Transverse colon (tissue), 4 donors: Measurements from ENCODE around the gene NXPH2. TPM values are rescaled to one million over a fixed set of nuclear protein-coding genes. Genes with fewer than 3 reads are reported as not detected.

Experiments
- DNase-seq: peaks from one replicate; pipeline ENCODE4 v3.0.0-alpha.2; 2019
- H3K27ac ChIP-seq, 4 donors: fragments of 200-600 bp; sonication (generic); 2 replicates each; pipeline ENCODE4 v1.5.1; 2016 to 2018; ENCODE audit warnings: inconsistent platforms in 4 of 4
- H3K27me3 ChIP-seq: fragments of 200-600 bp; sonication (generic); 2 replicates; pipeline ENCODE4 v1.5.1; 2017; ENCODE audit warnings: inconsistent platforms
- H3K36me3 ChIP-seq, 4 donors: fragments of 200-600 bp; sonication (generic); 2 replicates each; pipeline ENCODE4 v1.5.1; 2017 to 2019; ENCODE audit warnings: inconsistent platforms in 4 of 4
- H3K4me1 ChIP-seq, 4 donors: fragments of 200-600 bp; sonication (generic); 2 replicates each; pipeline ENCODE4 v1.5.1; 2017 to 2020; ENCODE audit warnings: inconsistent platforms in 4 of 4
- H3K4me3 ChIP-seq, 4 donors: fragments of 200-600 bp; sonication (generic); 1 replicate in 1 of 4; 2 replicates in 3 of 4; pipeline versions ENCODE4 v1.5.1 to v1.6.1; 2017 to 2019; ENCODE audit warnings: inconsistent platforms in 4 of 4
- H3K9me3 ChIP-seq, 2 donors: fragments of 200-600 bp; sonication (generic); 2 replicates each; pipeline ENCODE4 v1.5.1; 2017 to 2019; ENCODE audit warnings: inconsistent platforms in 2 of 2
- EP300 ChIP-seq: sonication (generic); formaldehyde crosslinking; IDR thresholded peaks from one replicate; pipeline ENCODE4 v1.6.1; 2017; ENCODE audit warnings: antibody characterized with exemption, low read depth
- POLR2A ChIP-seq: fragments of 450-650 bp; IDR thresholded peaks from one replicate; pipeline ENCODE4 v1.6.1; 2016; ENCODE audit warnings: antibody characterized with exemption, mild to moderate bottlenecking, moderate library complexity
- POLR2AphosphoS5 ChIP-seq, 3 donors: sonication (generic); formaldehyde crosslinking; IDR thresholded peaks; one replicate each; pipeline ENCODE4 v1.6.1; 2016; ENCODE audit warnings: antibody characterized with exemption in 3 of 3
- WGBS, 2 donors: methylation state at CpG; one replicate each; pipeline ENCODE4 v1.1.5; 2018; ENCODE audit warnings: low coverage in 1 of 2; 5-methylcytosine and 5-hydroxymethylcytosine counted together
- in situ Hi-C, 4 donors: fragments of 200-750 bp; cut with MboI; loops; one replicate each; pipeline versions ENCODE4 v1.15.0 to v1.15.1; 2017; ENCODE audit warnings: low sequenced_read_pairs in 3 of 4, low pct_ligation_motif_present in 1 of 4, low pct_unique_long_range_greater_than_20kb in 1 of 4
- intact Hi-C: fragments of 100-400 bp; cut with DNase I; formaldehyde crosslinking; loops from one replicate; pipeline ENCODE4 v1.15.1; 2023; ENCODE audit warnings: low total_unique reads
- total RNA-seq, 4 donors: library from RNA; depleted of rRNA; stranded (reverse); fragments of >200 nt; gene quantifications; one replicate each; pipeline ENCODE4 v1.1.0, GENCODE V29; 2016
- TF ChIP-seq, protein P1 (sequence below), 5 experiments: fragments of 200-600 bp in 3 of 5; fragments of 450-650 bp in 2 of 5; sonication (generic) in 3 of 5; IDR thresholded peaks; 1 replicate in 2 of 5; 2 replicates in 3 of 5; pipeline ENCODE4 v1.5.1; 2016 to 2017; ENCODE audit warnings: antibody characterized with exemption in 5 of 5, inconsistent platforms in 3 of 5, mild to moderate bottlenecking in 2 of 5, moderate library complexity in 1 of 5

NXPH2 gene
- total RNA-seq, 4 donors from 2014 or later: not detected

- no peak for DNase-seq
- no peaks in the 10 kb centered on the region for H3K36me3 ChIP-seq
- no peak for TF ChIP-seq POLR2AphosphoS5 (IDR thresholded peaks at IDR 0.05)
- no peak for TF ChIP-seq EP300
- TF ChIP-seq POLR2A: no peak
- TF ChIP-seq, protein P1, sequence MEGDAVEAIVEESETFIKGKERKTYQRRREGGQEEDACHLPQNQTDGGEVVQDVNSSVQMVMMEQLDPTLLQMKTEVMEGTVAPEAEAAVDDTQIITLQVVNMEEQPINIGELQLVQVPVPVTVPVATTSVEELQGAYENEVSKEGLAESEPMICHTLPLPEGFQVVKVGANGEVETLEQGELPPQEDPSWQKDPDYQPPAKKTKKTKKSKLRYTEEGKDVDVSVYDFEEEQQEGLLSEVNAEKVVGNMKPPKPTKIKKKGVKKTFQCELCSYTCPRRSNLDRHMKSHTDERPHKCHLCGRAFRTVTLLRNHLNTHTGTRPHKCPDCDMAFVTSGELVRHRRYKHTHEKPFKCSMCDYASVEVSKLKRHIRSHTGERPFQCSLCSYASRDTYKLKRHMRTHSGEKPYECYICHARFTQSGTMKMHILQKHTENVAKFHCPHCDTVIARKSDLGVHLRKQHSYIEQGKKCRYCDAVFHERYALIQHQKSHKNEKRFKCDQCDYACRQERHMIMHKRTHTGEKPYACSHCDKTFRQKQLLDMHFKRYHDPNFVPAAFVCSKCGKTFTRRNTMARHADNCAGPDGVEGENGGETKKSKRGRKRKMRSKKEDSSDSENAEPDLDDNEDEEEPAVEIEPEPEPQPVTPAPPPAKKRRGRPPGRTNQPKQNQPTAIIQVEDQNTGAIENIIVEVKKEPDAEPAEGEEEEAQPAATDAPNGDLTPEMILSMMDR (IDR thresholded peaks at IDR 0.05): no peak
- H3K27ac ChIP-seq: no peak overlapping the region
- no peaks in the 10 kb centered on the region for H3K4me1 ChIP-seq
- H3K4me3 ChIP-seq: no peak overlapping the region
- H3K27me3 ChIP-seq: no peaks in the 10 kb centered on the region
- intact Hi-C loops: no loop called here
- in situ Hi-C loops: no loop called here
- H3K9me3 ChIP-seq: no peaks in the 10 kb centered on the region
Observed at GRCh38 chr2:138762533-138762932, 17.7 kb downstream of the NXPH2 start.

GRCh38 chr2:138760676-138761075 lies 19.5 kb downstream of the NXPH2 start:
- intact Hi-C loops: no loop called here
- in situ Hi-C loops: no loop called here
- H3K9me3 ChIP-seq: no peaks in the 10 kb centered on the region
- H3K27me3 ChIP-seq: no peaks in the 10 kb centered on the region
- no peaks in the 10 kb centered on the region for H3K36me3 ChIP-seq
- no peak for DNase-seq
- 59 to 63% methylated on average over 2 to 3 of the region's 3 CpGs for WGBS, 2 donors
- no peak for TF ChIP-seq POLR2A
- no peak for TF ChIP-seq POLR2AphosphoS5 (IDR thresholded peaks at IDR 0.05)
- TF ChIP-seq, protein P1 (IDR thresholded peaks at IDR 0.05): no peak
- H3K27ac ChIP-seq: no peak overlapping the region
- H3K4me1 ChIP-seq: no peaks in the 10 kb centered on the region
- no peak overlapping the region for H3K4me3 ChIP-seq

DNA sequence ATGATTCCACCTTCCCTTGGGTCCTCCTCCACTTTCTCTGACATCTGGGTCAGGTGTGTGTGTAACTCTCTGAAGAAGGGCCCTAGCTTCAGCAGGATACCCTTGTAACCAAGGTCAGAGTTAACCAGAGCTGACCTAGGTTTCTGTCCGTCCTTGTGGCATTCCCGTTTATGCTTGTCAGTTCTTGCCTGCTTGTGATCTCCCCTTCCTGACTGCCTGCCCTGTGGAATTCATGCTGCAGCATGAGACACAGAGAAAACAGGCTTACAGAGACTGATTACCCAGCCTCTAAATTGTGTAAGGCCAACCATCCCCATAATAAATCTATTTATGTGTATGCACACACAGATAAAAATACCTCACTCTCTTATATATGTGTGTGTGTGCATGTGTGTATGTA lies 22.8 kb downstream of the NXPH2 start:
- Histone ChIP-seq H3K9me3 (no peaks in the 10 kb centered on the region), H3K27me3 (no peaks in the 10 kb centered on the region), H3K27ac (no peak overlapping the region), H3K4me1 (no peaks in the 10 kb centered on the region), H3K4me3 (no peak overlapping the region), H3K36me3 (no peaks in the 10 kb centered on the region)
- TF ChIP-seq POLR2AphosphoS5 (IDR thresholded peaks at IDR 0.05) (no peak), EP300 (no peak), POLR2A (no peak)
- TF ChIP-seq, protein P1 (IDR thresholded peaks at IDR 0.05): no peak
- intact Hi-C loops: no loop called here
- in situ Hi-C loops: no loop called here
- DNase-seq: no peak
- WGBS, 2 donors: 80 to 98% methylated on average over 1 to 2 of the region's 2 CpGs

DNA sequence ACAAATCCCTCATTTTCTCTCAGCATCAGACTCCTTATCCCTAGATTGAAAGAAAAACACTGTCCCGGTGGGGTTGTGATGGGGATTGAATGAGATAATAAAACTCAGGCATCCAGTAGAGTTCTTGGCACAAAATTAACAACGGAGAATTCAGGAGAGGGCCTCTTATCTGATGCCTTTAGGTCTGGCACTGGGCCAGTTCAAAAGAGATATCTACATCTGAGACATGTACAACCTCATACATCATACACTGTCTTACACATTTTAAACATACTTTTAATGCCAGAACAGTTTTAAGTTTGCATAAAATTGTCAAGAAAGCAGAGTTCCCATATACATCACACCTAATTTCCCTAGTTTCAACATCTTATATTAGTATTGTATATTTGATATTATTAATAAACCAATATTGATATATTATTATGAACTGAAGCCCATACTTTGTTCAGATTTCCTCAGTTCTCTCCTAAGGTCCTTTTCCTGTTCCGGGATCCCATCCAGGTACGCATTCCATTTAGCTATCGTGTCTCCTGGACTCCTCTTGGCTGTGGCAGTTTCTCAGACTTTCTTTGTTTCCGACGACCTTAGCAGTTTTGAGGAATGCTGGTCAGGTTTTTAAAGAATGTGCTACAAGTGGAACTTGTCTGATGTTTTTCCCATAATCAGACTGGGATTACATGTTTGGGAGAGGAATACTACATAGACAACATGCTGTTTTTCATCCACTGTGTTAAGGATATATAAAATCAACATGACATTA lies 27.8 kb downstream of the NXPH2 start:
- no peak for TF ChIP-seq EP300
- TF ChIP-seq POLR2A: no peak
- TF ChIP-seq, protein P1 (IDR thresholded peaks at IDR 0.05): no peak
- no peak for TF ChIP-seq POLR2AphosphoS5 (IDR thresholded peaks at IDR 0.05)
- H3K27ac ChIP-seq: no peak overlapping the region
- H3K36me3 ChIP-seq: no peaks in the 10 kb centered on the region
- in situ Hi-C loops: no loop called here
- H3K9me3 ChIP-seq: no peaks in the 10 kb centered on the region
- DNase-seq: no peak
- WGBS, 2 donors: 75 to 85% methylated on average over 7 of the region's 7 CpGs
- intact Hi-C loops: no loop called here
- H3K4me1 ChIP-seq: no peaks in the 10 kb centered on the region
- no peak overlapping the region for H3K4me3 ChIP-seq
- H3K27me3 ChIP-seq: no peaks in the 10 kb centered on the region
